GM12878 (cell line): Measurements from ENCODE around the gene STARD8. TPM values are rescaled to one million over a fixed set of nuclear protein-coding genes. Genes with fewer than 3 reads are reported as not detected.

Experiments used
- ATAC-seq: fragments of 200-7000 bp; cut with Tn5 transposase; 3 replicates; pipeline ENCODE4 v1.9.1; 2020; ENCODE audit warnings: mild to moderate bottlenecking, moderate library complexity
- BruUV-seq: library from RNA; stranded (reverse); fragments of 400-500 nt; replicated peaks from 2 replicates; lab custom pipeline; 2021; lab: Mats Ljungman, UMichigan
- CTCF ChIA-PET: fragments of 300-600 bp; sonication (Branson Sonifier 250); formaldehyde crosslinking; extraction: SDS; loops from one replicate; lab custom pipeline; 2021; ENCODE audit warnings: inconsistent platforms; lab: Yijun Ruan, JAX
- POLR2A ChIA-PET: fragments of 350-600 bp; formaldehyde crosslinking; extraction: SDS; loops from one replicate; lab custom pipeline; 2021; ENCODE audit warnings: inconsistent platforms; lab: Charles Lee
- RAD21 ChIA-PET: fragments of 300-600 bp; sonication (Branson Sonifier 250); formaldehyde crosslinking; loops from one replicate; lab custom pipeline; 2023; ENCODE audit warnings: antibody characterized with exemption; ENCODE audit not compliant: unreplicated experiment; lab: Charles Lee
- SMC1A ChIA-PET: fragments of 300-600 bp; sonication (Branson Sonifier 250); formaldehyde crosslinking; loops from one replicate; lab custom pipeline; 2023; ENCODE audit not compliant: unreplicated experiment, uncharacterized antibody; lab: Charles Lee
- DNase-seq: peaks from one replicate; pipeline ENCODE4 v3.0.0-alpha.2; 2011; ENCODE audit warnings: low read depth, low spot score
- FAIRE-seq: peaks from 3 replicates; lab custom pipeline; 2011; peaks lifted over from hg19 to GRCh38; lab: Jason Lieb, UNC
- H2AFZ ChIP-seq: 2 replicates; pipeline ENCODE4 v1.6.0; 2011; ENCODE audit warnings: low read depth, low read length, control low read depth; ENCODE audit not compliant: control insufficient read depth
- H3K27ac ChIP-seq: 2 replicates; pipeline ENCODE4 v1.5.1; 2011; ENCODE audit warnings: control low read depth; ENCODE audit not compliant: control insufficient read depth, insufficient read depth
- H3K27me3 ChIP-seq, 2 experiments: replicated peaks in 1 of 2; 2 replicates each; pipeline versions ENCODE4 v1.6.0 to v1.6.1; 2011; ENCODE audit warnings: low read length in 1 of 2; ENCODE audit not compliant: control insufficient read depth in 2 of 2, insufficient read depth in 2 of 2
- H3K36me3 ChIP-seq, 2 experiments: 2 replicates each; pipeline ENCODE4 v1.5.1; 2011; ENCODE audit warnings: low read length in 1 of 2; ENCODE audit not compliant: control insufficient read depth in 2 of 2, insufficient read depth in 2 of 2
- H3K4me1 ChIP-seq: 2 replicates; pipeline ENCODE4 v1.6.1; 2011; ENCODE audit warnings: mild to moderate bottlenecking, low read length, moderate library complexity, mixed read lengths; ENCODE audit not compliant: control insufficient read depth, insufficient read depth
- H3K4me2 ChIP-seq: 2 replicates; pipeline ENCODE4 v1.6.0; 2011; ENCODE audit warnings: control low read depth; ENCODE audit not compliant: control insufficient read depth, insufficient read depth
- H3K4me3 ChIP-seq: fragments of 200-600 bp; sonication (generic); 2 replicates; pipeline ENCODE4 v1.5.1; 2016
- H3K79me2 ChIP-seq: 2 replicates; pipeline ENCODE4 v1.6.0; 2011; ENCODE audit warnings: low read length; ENCODE audit not compliant: control insufficient read depth, insufficient read depth
- H3K9ac ChIP-seq: 2 replicates; pipeline ENCODE4 v1.8.0; 2011; ENCODE audit warnings: low read length, control low read depth, mixed read lengths; ENCODE audit not compliant: control insufficient read depth, insufficient read depth
- H3K9me3 ChIP-seq: replicated peaks from 3 replicates; pipeline ENCODE4 v1.5.1; 2011; ENCODE audit warnings: mild to moderate bottlenecking, low read length; ENCODE audit not compliant: control insufficient read depth, insufficient read depth
- H4K20me1 ChIP-seq: 2 replicates; pipeline ENCODE4 v1.6.0; 2011; ENCODE audit not compliant: control insufficient read depth, insufficient read depth
- BRCA1 ChIP-seq: IDR thresholded peaks from 2 replicates; pipeline ENCODE4 v1.6.1; 2011; ENCODE audit warnings: low read depth, low read length, improper control_type of control experiment
- CREM ChIP-seq: IDR thresholded peaks from 2 replicates; pipeline ENCODE4 v1.6.1; 2014; ENCODE audit warnings: antibody characterized with exemption, low read depth
- DPF2 ChIP-seq: fragments of 450-650 bp; IDR thresholded peaks from 2 replicates; pipeline ENCODE4 v1.6.1; 2017; ENCODE audit warnings: mild to moderate bottlenecking
- GABPA ChIP-seq: IDR thresholded peaks from 2 replicates; pipeline ENCODE4 v1.6.1; 2014; ENCODE audit warnings: antibody characterized with exemption, low read depth, mild to moderate bottlenecking, inconsistent platforms
- REST ChIP-seq: IDR thresholded peaks from 2 replicates; pipeline ENCODE4 v1.6.1; 2012; ENCODE audit warnings: mild to moderate bottlenecking, low read depth, low read length
- SMARCA5 ChIP-seq: fragments of 450-650 bp; IDR thresholded peaks from 2 replicates; pipeline ENCODE4 v1.6.1; 2017; ENCODE audit warnings: mild to moderate bottlenecking
- SUZ12 ChIP-seq: fragments of 200-600 bp; sonication (generic); IDR thresholded peaks from one replicate; pipeline ENCODE4 v1.6.1; 2018; ENCODE audit warnings: antibody characterized with exemption, mild to moderate bottlenecking; ENCODE audit not compliant: unreplicated experiment
- WGBS: methylation state at CpG from one replicate; pipeline ENCODE4 v1.1.6; 2016; ENCODE audit warnings: low lambda C conversion rate; ENCODE audit not compliant: insufficient replicate concordance, insufficient coverage; ENCODE audit errors: missing lambda C conversion rate; 5-methylcytosine and 5-hydroxymethylcytosine counted together
- in situ Hi-C: fragments of 300-500 bp; cut with MboI; formaldehyde crosslinking; loops from 9 replicates; pipeline ENCODE4 v1.14.3; 2018; ENCODE audit warnings: mixed read lengths
- intact Hi-C: fragments of 100-400 bp; cut with micrococcal nuclease; formaldehyde crosslinking; loops from one replicate; pipeline ENCODE4 v1.14.2; 2022; ENCODE audit not compliant: unreplicated experiment
- polyA plus RNA-seq, 11 experiments: library from polyadenylated mRNA; depleted of rRNA in 4 of 11; unstranded in 6 of 11; stranded (reverse) in 5 of 11; fragments of >200 nt; fragmentation: Nextera tagmentation in 4 of 11; fragmentation: Illumina TruSeq in 1 of 11; extraction: Ambion mirVana in 4 of 11; extraction: Trizol in 1 of 11; gene quantifications; 1 replicate in 1 of 11; 2 replicates in 10 of 11; pipeline versions ENCODE4 v1.2.1 to v1.2.3, GENCODE V29; 2011 to 2016; ENCODE audit warnings: inconsistent platforms in 2 of 11, missing spikeins in 2 of 11, low read depth in 1 of 11
- total RNA-seq, 4 experiments: library from RNA; depleted of rRNA in 3 of 4; stranded (reverse); fragments of >200 nt in 3 of 4; fragmentation: Illumina TruSeq in 1 of 4; extraction: Trizol in 1 of 4; gene quantifications; 2 replicates each; pipeline versions ENCODE4 v1.2.1 to v1.2.3, GENCODE V29; 2013 to 2021
- TF ChIP-seq, protein P1 (sequence below): IDR thresholded peaks from 2 replicates; pipeline ENCODE4 v1.6.1; 2012; ENCODE audit warnings: improper control_type of control experiment, low read depth, low read length; ENCODE audit not compliant: insufficient replicate concordance
- TF ChIP-seq, protein P2 (sequence below): IDR thresholded peaks from 2 replicates; pipeline ENCODE4 v1.6.1; 2011; ENCODE audit warnings: borderline replicate concordance, low read depth, mild to moderate bottlenecking, moderate library complexity, low read length; ENCODE audit not compliant: insufficient read depth, poor library complexity, severe bottlenecking

Gene STARD8
- total and polyA plus RNA-seq, 10 of the 15 experiments (the other 5 are each of a cell fraction or from before 2014, with no cell fraction given), result 0.03 to 0.14 (median 0.07) TPM; not detected in 6

- TF ChIP-seq, protein P1, sequence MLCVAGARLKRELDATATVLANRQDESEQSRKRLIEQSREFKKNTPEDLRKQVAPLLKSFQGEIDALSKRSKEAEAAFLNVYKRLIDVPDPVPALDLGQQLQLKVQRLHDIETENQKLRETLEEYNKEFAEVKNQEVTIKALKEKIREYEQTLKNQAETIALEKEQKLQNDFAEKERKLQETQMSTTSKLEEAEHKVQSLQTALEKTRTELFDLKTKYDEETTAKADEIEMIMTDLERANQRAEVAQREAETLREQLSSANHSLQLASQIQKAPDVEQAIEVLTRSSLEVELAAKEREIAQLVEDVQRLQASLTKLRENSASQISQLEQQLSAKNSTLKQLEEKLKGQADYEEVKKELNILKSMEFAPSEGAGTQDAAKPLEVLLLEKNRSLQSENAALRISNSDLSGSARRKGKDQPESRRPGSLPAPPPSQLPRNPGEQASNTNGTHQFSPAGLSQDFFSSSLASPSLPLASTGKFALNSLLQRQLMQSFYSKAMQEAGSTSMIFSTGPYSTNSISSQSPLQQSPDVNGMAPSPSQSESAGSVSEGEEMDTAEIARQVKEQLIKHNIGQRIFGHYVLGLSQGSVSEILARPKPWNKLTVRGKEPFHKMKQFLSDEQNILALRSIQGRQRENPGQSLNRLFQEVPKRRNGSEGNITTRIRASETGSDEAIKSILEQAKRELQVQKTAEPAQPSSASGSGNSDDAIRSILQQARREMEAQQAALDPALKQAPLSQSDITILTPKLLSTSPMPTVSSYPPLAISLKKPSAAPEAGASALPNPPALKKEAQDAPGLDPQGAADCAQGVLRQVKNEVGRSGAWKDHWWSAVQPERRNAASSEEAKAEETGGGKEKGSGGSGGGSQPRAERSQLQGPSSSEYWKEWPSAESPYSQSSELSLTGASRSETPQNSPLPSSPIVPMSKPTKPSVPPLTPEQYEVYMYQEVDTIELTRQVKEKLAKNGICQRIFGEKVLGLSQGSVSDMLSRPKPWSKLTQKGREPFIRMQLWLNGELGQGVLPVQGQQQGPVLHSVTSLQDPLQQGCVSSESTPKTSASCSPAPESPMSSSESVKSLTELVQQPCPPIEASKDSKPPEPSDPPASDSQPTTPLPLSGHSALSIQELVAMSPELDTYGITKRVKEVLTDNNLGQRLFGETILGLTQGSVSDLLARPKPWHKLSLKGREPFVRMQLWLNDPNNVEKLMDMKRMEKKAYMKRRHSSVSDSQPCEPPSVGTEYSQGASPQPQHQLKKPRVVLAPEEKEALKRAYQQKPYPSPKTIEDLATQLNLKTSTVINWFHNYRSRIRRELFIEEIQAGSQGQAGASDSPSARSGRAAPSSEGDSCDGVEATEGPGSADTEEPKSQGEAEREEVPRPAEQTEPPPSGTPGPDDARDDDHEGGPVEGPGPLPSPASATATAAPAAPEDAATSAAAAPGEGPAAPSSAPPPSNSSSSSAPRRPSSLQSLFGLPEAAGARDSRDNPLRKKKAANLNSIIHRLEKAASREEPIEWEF, result no peak
Measured at GRCh38 chrX:68728186-68728585, 80.7 kb downstream of the STARD8 start (continued).

GRCh38 chrX:68731254-68731653 lies 83.8 kb downstream of the STARD8 start:
- in situ Hi-C loops, result loop anchor here (10.0 kb wide), 1 partner anchor 554 kb away; no protein-coding TSS in a partner anchor
- no peak overlapping the region for H3K9ac ChIP-seq
- CTCF ChIA-PET, result interaction anchor here (0.6 to 1.5 kb wide), 5 partner anchors 17 to 653 kb away, joined by 3 to 6 read pairs (median 4); no protein-coding TSS in a partner anchor
- no peak for TF ChIP-seq REST
- TF ChIP-seq DPF2, result no peak
- TF ChIP-seq, protein P2, sequence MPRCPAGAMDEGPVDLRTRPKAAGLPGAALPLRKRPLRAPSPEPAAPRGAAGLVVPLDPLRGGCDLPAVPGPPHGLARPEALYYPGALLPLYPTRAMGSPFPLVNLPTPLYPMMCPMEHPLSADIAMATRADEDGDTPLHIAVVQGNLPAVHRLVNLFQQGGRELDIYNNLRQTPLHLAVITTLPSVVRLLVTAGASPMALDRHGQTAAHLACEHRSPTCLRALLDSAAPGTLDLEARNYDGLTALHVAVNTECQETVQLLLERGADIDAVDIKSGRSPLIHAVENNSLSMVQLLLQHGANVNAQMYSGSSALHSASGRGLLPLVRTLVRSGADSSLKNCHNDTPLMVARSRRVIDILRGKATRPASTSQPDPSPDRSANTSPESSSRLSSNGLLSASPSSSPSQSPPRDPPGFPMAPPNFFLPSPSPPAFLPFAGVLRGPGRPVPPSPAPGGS, result no peak
- TF ChIP-seq SMARCA5, result no peak
- TF ChIP-seq GABPA, result no peak
- no peak for TF ChIP-seq CREM
- no peak for TF ChIP-seq BRCA1
- TF ChIP-seq SUZ12, result no peak

More at GRCh38 chrX:68731254-68731653, 83.8 kb downstream of the STARD8 start:
- Histone ChIP-seq H3K4me2 (no peak overlapping the region), H3K27ac (no peak overlapping the region), H4K20me1 (no peaks in the 10 kb centered on the region), H3K79me2 (no peaks in the 10 kb centered on the region), H3K9me3 (no peaks in the 10 kb centered on the region), H2AFZ (no peak overlapping the region), H3K36me3 (no peaks in the 10 kb centered on the region), H3K27me3 (no peaks in the 10 kb centered on the region), H3K4me1 (no peaks in the 10 kb centered on the region), H3K4me3 (no peak overlapping the region)
- DNase-seq (no peak), FAIRE-seq (no peak), ATAC-seq (no peak)
- ChIA-PET RAD21 (interaction anchor here (1.2 kb wide), 1 partner anchor 76 kb away, joined by 3 read pairs; no protein-coding TSS in a partner anchor), POLR2A (no interaction called here), SMC1A (interaction anchor here (0.6 to 5.5 kb wide), 2 partner anchors 77 to 426 kb away, joined by 3 to 30 read pairs; no protein-coding TSS in a partner anchor)
- intact Hi-C loops, result loop anchor here (5.0 kb wide), 1 partner anchor 656 kb away; no protein-coding TSS in a partner anchor
- BruUV-seq, result no TSS peak
- WGBS, result 0% methylated on average over 2 of the region's 2 CpGs
